K562 (cell line): ENCODE data around the gene GFI1B. TPM values are rescaled to one million over a fixed set of nuclear protein-coding genes. Genes with fewer than 3 reads are reported as not detected.

Source experiments
- ATAC-seq: fragments of 200-7000 bp; cut with Tn5 transposase; 3 replicates; pipeline ENCODE4 v1.9.1; 2020; ENCODE audit warnings: moderate library complexity
- BruUV-seq: library from RNA; stranded (reverse); fragments of 400-500 nt; replicated peaks from 2 replicates; lab custom pipeline; 2021; lab: Mats Ljungman, UMichigan
- CTCF ChIA-PET: fragments of 300-600 bp; formaldehyde crosslinking; extraction: SDS; loops from one replicate; lab custom pipeline; 2021; ENCODE audit warnings: low intra/inter-chr PET ratio; lab: Yijun Ruan, JAX
- POLR2A ChIA-PET: fragments of 300-600, 350-650 bp; sonication (Branson Sonifier 250); formaldehyde crosslinking; extraction: SDS; loops from one replicate; lab custom pipeline; 2021; ENCODE audit warnings: antibody characterized with exemption, inconsistent platforms; lab: Yijun Ruan, JAX
- DNase-seq, 4 experiments: peaks; one replicate each; pipeline versions ENCODE4 v3.0.0 to v3.0.0-alpha.2; 2011 to 2018; ENCODE audit warnings: low spot score in 3 of 4, mixed read lengths in 3 of 4; ENCODE audit errors: extremely low read depth in 1 of 4
- FAIRE-seq: peaks from 2 replicates; lab custom pipeline; 2011; peaks lifted over from hg19 to GRCh38; lab: Jason Lieb, UNC
- H2AFZ ChIP-seq: 2 replicates; pipeline ENCODE4 v1.6.0; 2011; ENCODE audit warnings: low read depth, low read length, control low read depth, inconsistent platforms
- H3K27ac ChIP-seq: fragments of 200-600 bp; 3 replicates; pipeline ENCODE4 v1.8.0; 2011; ENCODE audit warnings: low read depth, mild to moderate bottlenecking, control low read depth, inconsistent platforms, low read length, moderate library complexity, mixed read lengths; ENCODE audit errors: extremely low read depth
- H3K27me3 ChIP-seq, 2 experiments: fragments of 300-600 bp in 1 of 2; 2 replicates in 1 of 2; 3 replicates in 1 of 2; pipeline versions ENCODE4 v1.6.0 to v1.8.0; 2011; ENCODE audit warnings: inconsistent platforms in 2 of 2, low read length in 2 of 2, mild to moderate bottlenecking in 1 of 2, mixed read lengths in 1 of 2, moderate library complexity in 1 of 2; ENCODE audit not compliant: control insufficient read depth in 2 of 2, insufficient read depth in 2 of 2
- H3K36me3 ChIP-seq: fragments of 300-600 bp; 3 replicates; pipeline ENCODE4 v1.8.0; 2011; ENCODE audit warnings: mild to moderate bottlenecking, low read length, inconsistent platforms; ENCODE audit not compliant: control insufficient read depth, insufficient read depth
- H3K4me1 ChIP-seq, 2 experiments: fragments of 200-600 bp in 1 of 2; replicated peaks in 1 of 2; 2 replicates in 1 of 2; 3 replicates in 1 of 2; pipeline versions ENCODE4 v1.5.1 to v1.8.0; 2011; ENCODE audit warnings: inconsistent platforms in 2 of 2, low read length in 2 of 2, mild to moderate bottlenecking in 1 of 2, mixed read lengths in 1 of 2, moderate library complexity in 1 of 2; ENCODE audit not compliant: control insufficient read depth in 2 of 2, insufficient read depth in 2 of 2
- H3K4me2 ChIP-seq: 2 replicates; pipeline ENCODE4 v1.6.1; 2011; ENCODE audit warnings: low read length, control low read depth, inconsistent platforms, mixed read lengths; ENCODE audit not compliant: insufficient read depth
- H3K4me3 ChIP-seq: fragments of 200-600 bp; sonication (generic), shearing (Covaris generic); 2 replicates; pipeline ENCODE4 v1.5.1; 2016; ENCODE audit warnings: control low read depth, inconsistent platforms
- H3K79me2 ChIP-seq: fragments of 200-600 bp; 3 replicates; pipeline ENCODE4 v1.8.0; 2011; ENCODE audit warnings: low read length, inconsistent platforms; ENCODE audit not compliant: control insufficient read depth, insufficient read depth
- H3K9ac ChIP-seq, 2 experiments: 2 replicates each; pipeline versions ENCODE4 v1.6.0 to v1.6.1; 2011; ENCODE audit warnings: low read depth in 2 of 2, low read length in 2 of 2, control low read depth in 1 of 2, inconsistent platforms in 1 of 2, mild to moderate bottlenecking in 1 of 2, mixed read lengths in 1 of 2; ENCODE audit not compliant: insufficient read depth in 1 of 2
- H3K9me1 ChIP-seq: one replicate; pipeline ENCODE4 v1.6.0; 2011; ENCODE audit warnings: inconsistent platforms, mild to moderate bottlenecking, low read length, moderate library complexity; ENCODE audit not compliant: control insufficient read depth, insufficient read depth
- H3K9me3 ChIP-seq: replicated peaks from 2 replicates; pipeline ENCODE4 v1.5.1; 2011; ENCODE audit warnings: low read depth, low read length, inconsistent platforms; ENCODE audit not compliant: control insufficient read depth, insufficient read depth
- H4K20me1 ChIP-seq: replicated peaks from 2 replicates; pipeline ENCODE4 v1.6.1; 2011; ENCODE audit warnings: low read length, inconsistent platforms, mixed read lengths; ENCODE audit not compliant: control insufficient read depth, insufficient read depth
- BRD4 ChIP-seq: fragments of 200-600 bp; sonication (generic); IDR thresholded peaks from 2 replicates; pipeline ENCODE4 v1.6.1; 2017; ENCODE audit warnings: inconsistent platforms
- CCNT2 ChIP-seq: IDR thresholded peaks from 2 replicates; pipeline ENCODE4 v1.6.1; 2011; ENCODE audit warnings: borderline replicate concordance, low read depth, mild to moderate bottlenecking, moderate library complexity, mixed read lengths, low read length; ENCODE audit not compliant: insufficient read length; ENCODE audit errors: extremely low read depth
- KAT8 ChIP-seq: fragments of 450-650 bp; IDR thresholded peaks from 2 replicates; pipeline ENCODE4 v1.6.1; 2016; ENCODE audit warnings: low read depth, mild to moderate bottlenecking
- NELFE ChIP-seq: IDR thresholded peaks from 2 replicates; pipeline ENCODE4 v1.6.1; 2011; ENCODE audit warnings: mild to moderate bottlenecking; ENCODE audit not compliant: insufficient read depth, insufficient read length
- NKRF ChIP-seq: fragments of 450-650 bp; IDR thresholded peaks from 2 replicates; pipeline ENCODE4 v1.6.1; 2016; ENCODE audit warnings: borderline replicate concordance
- RBM34 ChIP-seq: fragments of 200-400 bp; formaldehyde crosslinking; IDR thresholded peaks from 2 replicates; pipeline ENCODE4 v1.6.1; 2018; ENCODE audit warnings: low read length, borderline replicate concordance; ENCODE audit not compliant: insufficient read depth
- SIRT6 ChIP-seq: IDR thresholded peaks from one replicate; pipeline ENCODE4 v1.6.1; 2012; ENCODE audit warnings: low read depth, mild to moderate bottlenecking, control low read depth, inconsistent platforms, low read length, moderate library complexity
- SLC30A9 ChIP-seq: fragments of 250-450 bp; sonication (Bioruptor Pico); IDR thresholded peaks from 2 replicates; pipeline ENCODE4 v1.8.0; 2022; ENCODE audit warnings: mild to moderate bottlenecking, moderate library complexity
- SOX6 ChIP-seq: fragments of 450-650 bp; IDR thresholded peaks from 2 replicates; pipeline ENCODE4 v1.6.1; 2014; ENCODE audit warnings: mild to moderate bottlenecking
- SP1 ChIP-seq: sonication (generic); formaldehyde crosslinking; IDR thresholded peaks from 2 replicates; pipeline ENCODE4 v1.8.1; 2022; ENCODE audit warnings: mild to moderate bottlenecking, missing genetic modification reagents
- TARDBP ChIP-seq: fragments of 450-650 bp; IDR thresholded peaks from 2 replicates; pipeline ENCODE4 v1.6.1; 2016
- ZEB2 ChIP-seq: fragments of 450-650 bp; IDR thresholded peaks from 2 replicates; pipeline ENCODE4 v1.6.1; 2016
- ZFX ChIP-seq: sonication (generic); formaldehyde crosslinking; IDR thresholded peaks from 2 replicates; pipeline ENCODE4 v1.8.0; 2022; ENCODE audit warnings: mild to moderate bottlenecking, missing genetic modification reagents, moderate library complexity
- ZNF224 ChIP-seq: sonication (generic); formaldehyde crosslinking; IDR thresholded peaks from 2 replicates; pipeline ENCODE4 v1.8.0; 2022; ENCODE audit warnings: mild to moderate bottlenecking, missing genetic modification reagents
- ZNF395 ChIP-seq: fragments of 200-800 bp; sonication (Bioruptor generic); IDR thresholded peaks from 2 replicates; pipeline ENCODE4 v1.6.1; 2017; ENCODE audit warnings: missing genetic modification characterization, missing compliant biosample characterization
- WGBS: fragments of 100-300 bp; shearing (Covaris generic); methylation state at CpG from one replicate; pipeline ENCODE4 v1.1.6; 2016; ENCODE audit warnings: low coverage, mixed read lengths; ENCODE audit not compliant: insufficient coverage; ENCODE audit errors: missing lambda C conversion rate; 5-methylcytosine and 5-hydroxymethylcytosine counted together
- in situ Hi-C: fragments of 300-500 bp; cut with MboI; formaldehyde crosslinking; loops from 4 replicates; pipeline ENCODE4 v1.15.0; 2018; ENCODE audit warnings: inconsistent platforms, mixed read lengths
- intact Hi-C: fragments of 100-400 bp; cut with micrococcal nuclease; formaldehyde crosslinking; loops from 2 replicates; pipeline ENCODE4 v1.14.2; 2022
- polyA plus RNA-seq, 8 experiments: library from polyadenylated mRNA; depleted of rRNA in 4 of 8; stranded (reverse) in 5 of 8; unstranded in 3 of 8; fragments of >200 nt; fragmentation: Nextera tagmentation in 2 of 8; fragmentation: Illumina TruSeq in 1 of 8; extraction: Ambion mirVana in 2 of 8; extraction: Trizol in 1 of 8; gene quantifications; 2 replicates each; pipeline versions ENCODE4 v1.2.1 to v1.2.3, GENCODE V29; 2011 to 2014; ENCODE audit warnings: inconsistent platforms in 1 of 8, missing spikeins in 1 of 8
- total RNA-seq, 7 experiments: library from RNA; depleted of rRNA in 6 of 7; stranded (reverse); fragments of >200 nt in 6 of 7; fragmentation: Illumina TruSeq in 2 of 7; extraction: Trizol in 2 of 7; gene quantifications; 2 replicates each; pipeline versions ENCODE4 v1.2.1 to v1.2.3, GENCODE V29; 2011 to 2021; ENCODE audit warnings: low replicate concordance in 1 of 7
- TF ChIP-seq, protein P1 (sequence below): fragments of 250-450 bp; sonication (Bioruptor Pico); IDR thresholded peaks from 2 replicates; pipeline ENCODE4 v1.8.0; 2022; ENCODE audit warnings: inconsistent platforms
- TF ChIP-seq, protein P2 (sequence below): fragments of 250-450 bp; sonication (Bioruptor Pico); IDR thresholded peaks from 2 replicates; pipeline ENCODE4 v1.8.0; 2021; ENCODE audit warnings: moderate library complexity, mild to moderate bottlenecking, inconsistent platforms

Gene GFI1B
- total and polyA plus RNA-seq, 9 of the 15 experiments (the other 6 are each of a cell fraction or from before 2014, with no cell fraction given) = 8.0 to 75.7 (median 34.5) TPM

GRCh38 chr9:133030317-133031129, 52.0 kb downstream of the GFI1B start, which contains the start of gene GTF3C5:
Gene GTF3C5 (plus strand): TSS chr9:133030997. CDS start chr9:133031012, 15 bp downstream.
- peaks cover 26 to 33% of the 10 kb centered on the region in 2 experiments; a peak in 4 of 5 replicates for H3K4me1 ChIP-seq
- no peaks in the 10 kb centered on the region for H3K9me1 ChIP-seq
- ChIA-PET POLR2A (interaction anchor here (0.6 to 2.7 kb wide), 30 partner anchors 8 to 372 kb away, joined by 3 to 15 read pairs (median 4); no protein-coding TSS in a partner anchor), CTCF (no interaction called here)
- H3K4me3 ChIP-seq = peak within 1 kb of the TSS; percentile 99
- H3K27ac ChIP-seq = peak within 1 kb of the TSS; percentile 93
- intact Hi-C loops (no loop called here), in situ Hi-C loops (no loop called here)
- ATAC-seq (peak; percentile 98), DNase-seq (peak; percentile 96 to 99 (median 97)), FAIRE-seq (peak; percentile 98)
- no TSS peak for BruUV-seq
- H3K27me3 ChIP-seq = no peaks in the 10 kb centered on the region
- peaks cover 14% of the 10 kb centered on the region; the same call in 1 of the 2 replicates for H3K9me3 ChIP-seq
- H3K79me2 ChIP-seq = peaks cover 70% of the 10 kb centered on the region
- H3K9ac ChIP-seq = peak within 1 kb of the TSS; percentile 83 to 98
- WGBS = under 1% methylated on average over 63 of the region's 63 CpGs
- H2AFZ ChIP-seq = peak within 1 kb of the TSS; percentile 99
- H3K4me2 ChIP-seq = peak within 1 kb of the TSS; percentile 95
- no peaks in the 10 kb centered on the region for H4K20me1 ChIP-seq
- peaks cover 36% of the 10 kb centered on the region for H3K36me3 ChIP-seq
- TF ChIP-seq ZNF395 (no peak; the same call in none of the 2 replicates), ZNF224 (no peak), SP1 (CRISPR knock-in tag) (peak; percentile 83), KAT8 (0 out of 2 replicates have a peak, but pooled peaks have one; percentile 32), NELFE (no peak), SOX6 (0 out of 2 replicates have a peak, but pooled peaks have one; percentile 43), CCNT2 (peak; percentile 38), NKRF (peak; percentile 83; the same call in 1 of the 2 replicates), ZEB2 (peak; percentile 98), TARDBP (peak; percentile 78; the same call in 1 of the 2 replicates), RBM34 (no peak), SIRT6 (no peak), BRD4 (peak; percentile 84), ZFX (CRISPR knock-in tag) (peak; percentile 91), SLC30A9 (CRISPR knock-in tag) (no peak)
- TF ChIP-seq, protein P1, sequence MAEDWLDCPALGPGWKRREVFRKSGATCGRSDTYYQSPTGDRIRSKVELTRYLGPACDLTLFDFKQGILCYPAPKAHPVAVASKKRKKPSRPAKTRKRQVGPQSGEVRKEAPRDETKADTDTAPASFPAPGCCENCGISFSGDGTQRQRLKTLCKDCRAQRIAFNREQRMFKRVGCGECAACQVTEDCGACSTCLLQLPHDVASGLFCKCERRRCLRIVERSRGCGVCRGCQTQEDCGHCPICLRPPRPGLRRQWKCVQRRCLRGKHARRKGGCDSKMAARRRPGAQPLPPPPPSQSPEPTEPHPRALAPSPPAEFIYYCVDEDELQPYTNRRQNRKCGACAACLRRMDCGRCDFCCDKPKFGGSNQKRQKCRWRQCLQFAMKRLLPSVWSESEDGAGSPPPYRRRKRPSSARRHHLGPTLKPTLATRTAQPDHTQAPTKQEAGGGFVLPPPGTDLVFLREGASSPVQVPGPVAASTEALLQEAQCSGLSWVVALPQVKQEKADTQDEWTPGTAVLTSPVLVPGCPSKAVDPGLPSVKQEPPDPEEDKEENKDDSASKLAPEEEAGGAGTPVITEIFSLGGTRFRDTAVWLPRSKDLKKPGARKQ (CRISPR knock-in tag) = no peak
- TF ChIP-seq, protein P2, sequence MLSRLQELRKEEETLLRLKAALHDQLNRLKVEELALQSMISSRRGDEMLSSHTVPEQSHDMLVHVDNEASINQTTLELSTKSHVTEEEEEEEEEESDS (CRISPR knock-in tag) = no peak
